Neutrophil (primary cell): ENCODE data around the gene FERMT2.

Source experiments
- H3K27ac ChIP-seq: fragments of 200-600 bp; sonication (generic); 2 replicates; pipeline ENCODE4 v1.5.1; 2016; ENCODE audit warnings: mild to moderate bottlenecking, moderate library complexity
- H3K27me3 ChIP-seq: fragments of 200-600 bp; sonication (generic); 2 replicates; pipeline ENCODE4 v1.6.0; 2016; ENCODE audit warnings: mild to moderate bottlenecking
- H3K36me3 ChIP-seq: fragments of 200-600 bp; sonication (generic); 2 replicates; pipeline ENCODE4 v1.5.1; 2017
- H3K4me1 ChIP-seq, 2 experiments: fragments of 200-600 bp in 1 of 2; sonication (generic) in 1 of 2; 1 replicate in 1 of 2; 2 replicates in 1 of 2; pipeline versions ENCODE4 v1.5.1 to v1.6.1; 2013 to 2016; ENCODE audit warnings: low read depth in 1 of 2, low read length in 1 of 2, mild to moderate bottlenecking in 1 of 2, moderate library complexity in 1 of 2; ENCODE audit not compliant: control insufficient read depth in 1 of 2, insufficient read depth in 1 of 2
- H3K4me3 ChIP-seq, 2 experiments: fragments of 200-600 bp in 1 of 2; sonication (generic) in 1 of 2; 1 replicate in 1 of 2; 2 replicates in 1 of 2; pipeline ENCODE4 v1.5.1; 2013 to 2016; ENCODE audit warnings: low read depth in 1 of 2, low read length in 1 of 2, mild to moderate bottlenecking in 1 of 2, moderate library complexity in 1 of 2
- H3K9me3 ChIP-seq: fragments of 200-600 bp; sonication (generic); 2 replicates; pipeline ENCODE4 v1.5.1; 2016
- CTCF ChIP-seq: fragments of 200-600 bp; sonication (generic); IDR thresholded peaks from 2 replicates; pipeline ENCODE4 v1.5.1; 2016; ENCODE audit warnings: antibody characterized with exemption

FERMT2 gene

GRCh38 chr14:52949249-52949648, 1.6 kb downstream of the FERMT2 start:
- H3K27ac ChIP-seq = no peak overlapping the region
- peaks cover 4 to 13% of the 10 kb centered on the region in 2 experiments for H3K4me1 ChIP-seq
- H3K9me3 ChIP-seq = no peaks in the 10 kb centered on the region
- H3K36me3 ChIP-seq = no peaks in the 10 kb centered on the region
- H3K27me3 ChIP-seq = peaks cover 92% of the 10 kb centered on the region
- no peak overlapping the region for H3K4me3 ChIP-seq
- TF ChIP-seq CTCF = no peak

GRCh38 chr14:52948836-52949235, 2.0 kb downstream of the FERMT2 start:
- no peak for TF ChIP-seq CTCF
- no peaks in the 10 kb centered on the region for H3K36me3 ChIP-seq
- H3K27ac ChIP-seq = no peak overlapping the region
- no peaks in the 10 kb centered on the region for H3K9me3 ChIP-seq
- peaks cover 92% of the 10 kb centered on the region for H3K27me3 ChIP-seq
- peaks cover 4 to 13% of the 10 kb centered on the region in 2 experiments for H3K4me1 ChIP-seq
- no peak overlapping the region for H3K4me3 ChIP-seq

- Histone ChIP-seq H3K4me3 (no peak overlapping the region), H3K9me3 (no peaks in the 10 kb centered on the region), H3K4me1 (peaks cover 4 to 13% of the 10 kb centered on the region in 2 experiments), H3K27me3 (peaks cover 88% of the 10 kb centered on the region), H3K27ac (no peak overlapping the region), H3K36me3 (no peaks in the 10 kb centered on the region)
- TF ChIP-seq CTCF = no peak
Measured at GRCh38 chr14:52948039-52948438, 2.8 kb downstream of the FERMT2 start.

GRCh38 chr14:52944254-52944653, 6.6 kb downstream of the FERMT2 start:
- no peaks in the 10 kb centered on the region for H3K4me1 ChIP-seq
- H3K4me3 ChIP-seq = no peak overlapping the region
- H3K27me3 ChIP-seq = peaks cover 57% of the 10 kb centered on the region
- no peaks in the 10 kb centered on the region for H3K9me3 ChIP-seq
- TF ChIP-seq CTCF = no peak
- H3K36me3 ChIP-seq = no peaks in the 10 kb centered on the region
- no peak overlapping the region for H3K27ac ChIP-seq

DNA sequence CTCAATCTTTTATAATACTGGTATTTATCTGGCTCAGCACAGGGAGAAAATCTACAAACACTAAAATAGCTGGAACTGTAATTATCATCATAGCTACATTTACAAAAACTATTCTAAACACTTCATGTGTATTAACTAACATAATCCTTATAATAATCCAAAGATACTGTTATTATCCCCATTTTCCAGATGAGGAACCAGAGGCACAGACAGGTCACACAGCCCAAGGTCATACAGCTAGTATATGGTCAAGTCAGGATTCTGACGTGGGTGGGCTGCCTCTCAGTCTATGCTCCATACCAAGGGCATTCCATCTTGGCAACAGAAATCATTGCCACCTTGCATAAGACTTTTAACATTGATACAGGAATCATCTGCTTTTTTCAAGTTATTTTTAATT, 11.4 kb downstream of the FERMT2 start:
- H3K27ac ChIP-seq = no peak overlapping the region
- H3K36me3 ChIP-seq = no peaks in the 10 kb centered on the region
- TF ChIP-seq CTCF = no peak
- no peaks in the 10 kb centered on the region for H3K9me3 ChIP-seq
- H3K4me1 ChIP-seq = no peaks in the 10 kb centered on the region
- H3K4me3 ChIP-seq = no peak overlapping the region
- peaks cover 22% of the 10 kb centered on the region for H3K27me3 ChIP-seq

DNA sequence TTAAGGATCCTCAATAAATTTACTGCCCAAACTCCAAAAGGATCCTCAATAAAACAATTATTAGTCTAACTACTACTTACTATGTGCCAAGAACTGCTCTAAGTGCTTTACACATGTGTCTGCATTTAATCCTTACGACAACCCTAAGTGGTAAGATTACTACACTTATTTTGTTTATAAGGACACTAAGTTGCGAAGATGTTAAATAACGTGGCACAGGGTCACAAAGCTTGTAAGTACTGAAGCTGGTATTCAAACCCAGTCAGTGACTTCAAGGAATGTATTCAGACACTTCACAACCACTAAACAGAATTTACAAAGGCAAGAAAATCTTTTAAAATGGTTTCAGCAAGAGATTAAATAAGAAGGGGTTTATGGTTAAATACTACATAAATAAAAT, 13.0 kb downstream of the FERMT2 start:
- Histone ChIP-seq H3K27ac (no peak overlapping the region), H3K9me3 (no peaks in the 10 kb centered on the region), H3K27me3 (peaks cover 13% of the 10 kb centered on the region), H3K4me3 (no peak overlapping the region), H3K36me3 (no peaks in the 10 kb centered on the region), H3K4me1 (no peaks in the 10 kb centered on the region)
- no peak for TF ChIP-seq CTCF
